ENCODE results near the gene IFTAP.

Gene IFTAP

DNA sequence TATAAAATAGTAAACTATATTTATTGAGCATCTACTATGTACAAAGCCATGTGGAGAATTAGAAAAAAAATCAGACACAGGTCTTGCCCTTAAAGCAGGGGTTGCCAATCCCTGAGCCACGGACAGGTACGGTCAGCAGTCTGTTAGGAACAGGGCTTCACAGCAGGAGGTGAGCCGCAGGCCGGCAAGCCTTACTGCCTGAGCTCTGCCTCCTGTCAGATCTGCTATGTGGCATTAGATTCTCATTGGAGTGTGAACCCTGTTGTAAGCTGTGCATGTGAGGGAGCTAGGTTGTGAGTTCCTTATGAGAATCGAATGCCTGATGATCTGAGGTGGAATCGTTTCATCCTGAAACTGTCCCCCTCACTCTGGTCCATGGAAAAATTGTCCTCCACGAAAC is 5.9 kb downstream of the IFTAP start:
- Mint-ChIP-seq H3K27ac (no peak overlapping the region), H3K9me3 (no peaks in the 10 kb centered on the region), H3K27me3 (ENCODE audit: low read depth, poor library complexity) (no peaks in the 10 kb centered on the region), H3K4me1 (peaks cover 12% of the 10 kb centered on the region), H3K4me3 (no peak overlapping the region), H3K36me3 (ENCODE audit: low read depth) (no peaks in the 10 kb centered on the region)
- TF ChIP-seq, protein P1, sequence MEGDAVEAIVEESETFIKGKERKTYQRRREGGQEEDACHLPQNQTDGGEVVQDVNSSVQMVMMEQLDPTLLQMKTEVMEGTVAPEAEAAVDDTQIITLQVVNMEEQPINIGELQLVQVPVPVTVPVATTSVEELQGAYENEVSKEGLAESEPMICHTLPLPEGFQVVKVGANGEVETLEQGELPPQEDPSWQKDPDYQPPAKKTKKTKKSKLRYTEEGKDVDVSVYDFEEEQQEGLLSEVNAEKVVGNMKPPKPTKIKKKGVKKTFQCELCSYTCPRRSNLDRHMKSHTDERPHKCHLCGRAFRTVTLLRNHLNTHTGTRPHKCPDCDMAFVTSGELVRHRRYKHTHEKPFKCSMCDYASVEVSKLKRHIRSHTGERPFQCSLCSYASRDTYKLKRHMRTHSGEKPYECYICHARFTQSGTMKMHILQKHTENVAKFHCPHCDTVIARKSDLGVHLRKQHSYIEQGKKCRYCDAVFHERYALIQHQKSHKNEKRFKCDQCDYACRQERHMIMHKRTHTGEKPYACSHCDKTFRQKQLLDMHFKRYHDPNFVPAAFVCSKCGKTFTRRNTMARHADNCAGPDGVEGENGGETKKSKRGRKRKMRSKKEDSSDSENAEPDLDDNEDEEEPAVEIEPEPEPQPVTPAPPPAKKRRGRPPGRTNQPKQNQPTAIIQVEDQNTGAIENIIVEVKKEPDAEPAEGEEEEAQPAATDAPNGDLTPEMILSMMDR (IDR thresholded peaks at IDR 0.05) = no peak
- peak; percentile 3 for DNase-seq

- H3K9me3 Mint-ChIP-seq = no peaks in the 10 kb centered on the region
- no peak for DNase-seq
- peaks cover 2% of the 10 kb centered on the region for H3K4me1 Mint-ChIP-seq
- H3K36me3 Mint-ChIP-seq (ENCODE audit: low read depth) = no peaks in the 10 kb centered on the region
- no peak overlapping the region for H3K27ac Mint-ChIP-seq
- TF ChIP-seq, protein P1 (IDR thresholded peaks at IDR 0.05) = no peak
- no peaks in the 10 kb centered on the region for H3K27me3 Mint-ChIP-seq (ENCODE audit: low read depth, poor library complexity)
- no peak overlapping the region for H3K4me3 Mint-ChIP-seq
Measured at GRCh38 chr11:36601155-36601554, 6.9 kb downstream of the IFTAP start.

DNA sequence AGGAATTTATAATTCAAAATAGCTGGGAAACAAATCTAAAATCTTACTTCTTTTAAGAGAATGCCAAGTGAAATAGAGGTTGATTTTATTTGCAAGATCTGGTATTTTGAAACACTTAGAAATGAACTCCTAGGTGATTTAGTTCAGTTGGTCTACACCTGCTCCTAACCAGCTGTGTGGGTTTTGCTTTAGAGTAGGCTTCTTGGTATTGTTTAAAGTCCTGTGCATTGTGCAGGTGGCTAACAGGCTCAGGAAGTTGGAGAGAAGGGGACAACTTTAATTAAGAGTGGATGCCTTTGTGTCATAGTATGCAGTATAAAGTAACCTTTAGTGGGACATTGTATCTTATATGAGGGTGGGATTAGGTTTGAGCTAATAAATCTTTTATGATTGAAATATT is 7.8 kb downstream of the IFTAP start:
- H3K9me3 Mint-ChIP-seq = no peaks in the 10 kb centered on the region
- TF ChIP-seq, protein P1 (IDR thresholded peaks at IDR 0.05) = no peak

GRCh38 chr11:36605221-36606216 is 11.2 kb downstream of the IFTAP start:
- no peaks in the 10 kb centered on the region for H3K27me3 Mint-ChIP-seq (ENCODE audit: low read depth, poor library complexity)
- H3K4me3 Mint-ChIP-seq = no peak overlapping the region
- no peaks in the 10 kb centered on the region for H3K9me3 Mint-ChIP-seq
- peaks cover under 1% of the 10 kb centered on the region for H3K36me3 Mint-ChIP-seq (ENCODE audit: low read depth)
- no peak overlapping the region for H3K27ac Mint-ChIP-seq
- H3K4me1 Mint-ChIP-seq = no peaks in the 10 kb centered on the region
- TF ChIP-seq, protein P1 (IDR thresholded peaks at IDR 0.05) = no peak
- no peak for DNase-seq

More for the DNA sequence above, 7.8 kb downstream of the IFTAP start:
- DNase-seq = no peak
- no peak overlapping the region for H3K4me3 Mint-ChIP-seq
- H3K36me3 Mint-ChIP-seq (ENCODE audit: low read depth) = no peaks in the 10 kb centered on the region
- H3K27ac Mint-ChIP-seq = no peak overlapping the region
- no peaks in the 10 kb centered on the region for H3K4me1 Mint-ChIP-seq
- no peaks in the 10 kb centered on the region for H3K27me3 Mint-ChIP-seq (ENCODE audit: low read depth, poor library complexity)

- TF ChIP-seq, protein P1 (IDR thresholded peaks at IDR 0.05) = no peak
- Mint-ChIP-seq H3K27ac (no peak overlapping the region), H3K4me3 (no peak overlapping the region), H3K36me3 (ENCODE audit: low read depth) (peaks cover 14% of the 10 kb centered on the region), H3K9me3 (peaks cover 4% of the 10 kb centered on the region), H3K27me3 (ENCODE audit: low read depth, poor library complexity) (no peaks in the 10 kb centered on the region), H3K4me1 (no peaks in the 10 kb centered on the region)
- DNase-seq = no peak
Measured at GRCh38 chr11:36608491-36609199, 14.3 kb downstream of the IFTAP start.

Data from nephron progenitor cell (in vitro differentiated cells).